ENCODE results near the gene ZNF385C.

The ZNF385C gene

DNA sequence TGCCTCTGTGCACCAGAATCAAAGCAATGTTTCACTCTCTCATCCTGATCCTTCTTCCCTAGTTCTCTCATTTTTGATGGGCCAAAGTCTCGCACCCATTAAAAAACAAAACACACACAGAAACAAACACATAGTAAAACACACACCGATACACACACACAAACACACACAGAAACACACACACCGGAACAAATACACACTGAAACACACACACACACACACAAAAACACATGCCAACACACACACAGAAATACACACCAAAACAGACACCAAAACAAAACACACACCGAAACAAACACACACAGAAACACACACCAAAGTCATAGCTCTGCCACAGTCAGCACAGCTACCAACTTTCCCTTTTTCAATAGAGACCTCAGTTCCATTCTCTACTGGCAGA lies 33.0 kb upstream of the ZNF385C start:
- no peak overlapping the region for H3K4me3 ChIP-seq (ENCODE audit: low read depth, low read length)
- no peak for DNase-seq (ENCODE audit: low read depth)
- TF ChIP-seq, protein P1, sequence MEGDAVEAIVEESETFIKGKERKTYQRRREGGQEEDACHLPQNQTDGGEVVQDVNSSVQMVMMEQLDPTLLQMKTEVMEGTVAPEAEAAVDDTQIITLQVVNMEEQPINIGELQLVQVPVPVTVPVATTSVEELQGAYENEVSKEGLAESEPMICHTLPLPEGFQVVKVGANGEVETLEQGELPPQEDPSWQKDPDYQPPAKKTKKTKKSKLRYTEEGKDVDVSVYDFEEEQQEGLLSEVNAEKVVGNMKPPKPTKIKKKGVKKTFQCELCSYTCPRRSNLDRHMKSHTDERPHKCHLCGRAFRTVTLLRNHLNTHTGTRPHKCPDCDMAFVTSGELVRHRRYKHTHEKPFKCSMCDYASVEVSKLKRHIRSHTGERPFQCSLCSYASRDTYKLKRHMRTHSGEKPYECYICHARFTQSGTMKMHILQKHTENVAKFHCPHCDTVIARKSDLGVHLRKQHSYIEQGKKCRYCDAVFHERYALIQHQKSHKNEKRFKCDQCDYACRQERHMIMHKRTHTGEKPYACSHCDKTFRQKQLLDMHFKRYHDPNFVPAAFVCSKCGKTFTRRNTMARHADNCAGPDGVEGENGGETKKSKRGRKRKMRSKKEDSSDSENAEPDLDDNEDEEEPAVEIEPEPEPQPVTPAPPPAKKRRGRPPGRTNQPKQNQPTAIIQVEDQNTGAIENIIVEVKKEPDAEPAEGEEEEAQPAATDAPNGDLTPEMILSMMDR (conservative IDR thresholded peaks at IDR 0.05; ENCODE audit: low read depth, low read length) = no peak

DNA sequence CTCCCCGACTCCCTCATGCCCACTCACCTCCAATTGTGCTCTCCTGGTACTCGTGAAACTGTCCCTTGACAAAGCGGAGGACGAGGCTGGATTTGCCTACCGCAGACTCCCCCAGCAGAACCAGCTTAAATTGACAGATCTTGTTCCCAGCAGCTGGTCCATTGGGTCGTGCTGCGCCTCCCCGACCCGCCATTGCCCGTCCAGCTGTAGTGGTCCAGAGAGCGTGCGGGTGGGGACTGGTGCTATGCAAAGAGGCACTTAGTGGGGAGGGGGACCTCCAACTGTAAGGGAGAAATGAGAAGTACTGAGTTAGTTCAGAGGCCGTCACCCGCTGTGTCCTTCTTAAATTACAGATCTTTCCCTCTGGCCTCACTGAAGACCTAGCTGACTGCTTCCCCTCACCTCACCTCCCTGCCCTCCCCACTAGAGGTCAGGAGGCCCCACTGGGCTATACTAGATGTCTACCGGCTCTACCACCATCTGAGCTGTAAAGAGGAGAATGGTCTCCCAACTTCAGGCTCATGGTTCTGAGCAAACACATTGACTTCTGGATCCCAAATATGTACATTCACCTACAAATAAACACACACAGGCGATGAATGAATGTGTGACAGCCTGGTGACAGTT lies 32.1 kb upstream of the ZNF385C start:
- no peak for DNase-seq (ENCODE audit: low read depth)
- TF ChIP-seq, protein P1 (conservative IDR thresholded peaks at IDR 0.05; ENCODE audit: low read depth, low read length) = no peak

DNA sequence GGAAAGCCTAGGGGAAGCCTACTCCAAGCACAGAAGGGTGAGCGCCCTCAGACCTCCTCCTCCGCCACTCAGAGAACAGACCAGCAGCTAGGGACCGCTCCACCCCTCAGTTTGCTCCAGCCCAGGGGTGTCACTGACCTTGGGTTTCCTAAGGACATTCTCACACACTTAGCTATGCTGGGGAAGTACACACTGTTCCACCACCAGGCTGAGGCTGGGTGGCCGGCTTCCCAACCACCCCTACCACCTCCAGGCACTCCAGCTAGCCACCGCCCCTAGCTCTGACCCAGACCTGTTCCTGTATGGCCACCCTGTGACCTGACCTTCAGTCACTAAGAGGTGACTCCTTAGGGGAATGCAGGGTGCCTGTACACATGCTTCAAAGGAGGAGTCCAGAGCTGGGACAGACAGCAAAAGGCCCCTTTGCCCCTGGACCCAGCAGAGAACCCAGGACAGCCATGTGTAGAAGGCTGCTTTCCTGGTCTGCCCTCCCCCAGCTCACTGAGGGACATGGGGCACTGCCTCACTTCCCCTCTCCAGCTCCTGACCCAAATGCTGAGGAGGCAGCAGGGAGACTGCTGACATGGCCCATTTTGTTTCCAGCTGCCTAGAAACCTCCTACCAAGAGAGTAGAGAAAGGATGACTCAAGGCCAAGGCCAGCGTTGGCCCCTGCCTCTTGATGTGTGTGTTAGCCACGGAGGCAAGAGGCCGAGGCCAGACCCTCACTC lies 31.0 kb upstream of the ZNF385C start:
- H3K4me3 ChIP-seq (ENCODE audit: low read depth, low read length) = no peak overlapping the region
- TF ChIP-seq, protein P1 (conservative IDR thresholded peaks at IDR 0.05; ENCODE audit: low read depth, low read length) = no peak
- DNase-seq (ENCODE audit: low read depth) = no peak

More for the DNA sequence above, 32.1 kb upstream of the ZNF385C start:
- H3K4me3 ChIP-seq (ENCODE audit: low read depth, low read length) = no peak overlapping the region

DNA sequence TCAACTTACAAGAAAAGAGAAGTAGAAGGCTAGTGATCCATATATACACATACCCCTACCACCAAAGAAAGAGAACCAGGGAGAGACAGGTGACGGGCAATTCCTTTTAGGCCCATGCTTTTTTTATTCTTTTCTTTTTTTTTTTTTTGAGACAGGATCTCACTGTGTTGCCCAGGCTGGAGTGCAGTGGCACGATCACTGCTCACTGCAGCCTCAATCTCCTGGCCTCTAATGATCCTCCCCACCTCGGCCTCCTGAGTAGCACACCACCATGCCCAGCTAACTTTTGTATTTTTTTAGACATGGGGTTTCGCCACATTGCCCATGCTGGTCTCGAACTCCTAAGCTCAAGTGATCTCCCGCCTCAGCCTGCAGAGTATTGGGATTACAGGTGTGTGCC lies 29.1 kb upstream of the ZNF385C start:
- TF ChIP-seq, protein P1 (conservative IDR thresholded peaks at IDR 0.05; ENCODE audit: low read depth, low read length) = no peak
- H3K4me3 ChIP-seq (ENCODE audit: low read depth, low read length) = no peak overlapping the region
- no peak for DNase-seq (ENCODE audit: low read depth)

DNA sequence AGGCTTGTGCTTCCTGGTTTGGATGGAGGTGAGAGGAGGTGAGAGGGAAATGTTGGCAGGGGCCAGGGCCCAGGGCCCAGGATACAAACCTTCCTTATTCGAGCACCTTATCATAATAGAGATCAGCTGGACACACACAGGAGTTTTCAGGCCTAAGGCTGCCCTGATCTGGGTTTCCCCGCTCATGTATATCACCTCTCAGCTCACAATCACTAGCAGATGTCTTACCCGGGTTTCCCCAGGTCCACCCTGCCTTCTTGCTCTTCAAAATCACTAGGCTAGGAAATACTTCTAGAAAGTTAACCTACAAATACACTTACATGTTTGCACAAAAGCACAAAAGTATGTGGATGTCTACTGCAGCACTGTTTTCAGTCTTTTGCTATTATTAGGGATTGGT lies 28.6 kb upstream of the ZNF385C start:
- H3K4me3 ChIP-seq (ENCODE audit: low read depth, low read length) = no peak overlapping the region
- TF ChIP-seq, protein P1 (conservative IDR thresholded peaks at IDR 0.05; ENCODE audit: low read depth, low read length) = no peak
- no peak for DNase-seq (ENCODE audit: low read depth)

DNA sequence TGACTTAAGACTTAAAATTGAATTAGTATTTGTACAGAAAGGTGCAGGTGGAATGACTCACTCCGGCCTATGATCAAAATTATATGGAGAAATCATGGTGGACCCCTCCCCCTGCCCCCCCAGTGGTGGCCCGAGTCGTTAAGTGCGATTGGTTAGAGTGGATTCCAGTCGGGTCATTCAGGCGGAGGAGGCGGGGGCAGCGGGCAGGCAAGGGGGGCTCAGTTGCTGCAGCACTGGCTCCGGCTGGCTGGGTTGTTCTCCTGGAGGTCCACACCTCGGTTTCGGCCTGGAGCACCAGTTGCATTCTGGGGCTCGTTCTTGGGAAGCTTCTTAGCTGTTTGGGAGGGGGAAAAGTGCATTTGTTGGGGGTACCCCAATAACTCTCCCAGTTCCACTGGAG lies 27.3 kb upstream of the ZNF385C start:
- no peak overlapping the region for H3K4me3 ChIP-seq (ENCODE audit: low read depth, low read length)
- TF ChIP-seq, protein P1 (conservative IDR thresholded peaks at IDR 0.05; ENCODE audit: low read depth, low read length) = no peak
- DNase-seq (ENCODE audit: low read depth) = no peak

DNA sequence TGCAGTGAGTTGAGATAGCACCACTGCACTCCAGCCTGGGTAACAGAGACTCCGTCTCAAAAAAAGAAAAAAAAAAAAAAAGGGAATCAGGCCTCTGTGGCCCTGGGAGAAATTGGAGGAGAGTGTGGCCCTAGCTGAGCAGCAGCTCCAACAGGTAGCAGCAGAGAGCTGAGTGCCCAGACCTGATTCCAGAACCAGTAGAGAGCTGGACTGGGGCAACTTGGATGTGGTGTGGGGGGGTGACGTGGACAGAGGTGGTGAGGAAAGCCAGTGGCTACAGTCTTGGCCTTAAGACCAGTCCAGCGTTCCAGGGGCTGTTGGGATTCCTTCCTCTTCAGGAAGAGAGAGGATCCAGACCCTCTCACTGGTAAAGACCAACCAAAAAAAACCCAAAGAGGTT lies 26.0 kb upstream of the ZNF385C start:
- no peak overlapping the region for H3K4me3 ChIP-seq (ENCODE audit: low read depth, low read length)
- TF ChIP-seq, protein P1 (conservative IDR thresholded peaks at IDR 0.05; ENCODE audit: low read depth, low read length) = peak; percentile 24
- no peak for DNase-seq (ENCODE audit: low read depth)

Measured in choroid plexus epithelial cell (primary cell).